NB4 (cell line): Measurements from ENCODE around the gene PACS1.

Experiments
- MYC ChIP-seq: IDR thresholded peaks from 2 replicates; pipeline ENCODE4 v1.6.1; 2011; ENCODE audit warnings: low read depth, low read length
- POLR2A ChIP-seq: IDR thresholded peaks from 2 replicates; pipeline ENCODE4 v1.6.1; 2011; ENCODE audit warnings: mild to moderate bottlenecking; ENCODE audit not compliant: insufficient read length; ENCODE audit errors: extremely low read depth
- TF ChIP-seq, protein P1 (sequence below): IDR thresholded peaks from one replicate; pipeline ENCODE4 v1.5.1; 2012; ENCODE audit warnings: low read depth, low read length

- TF ChIP-seq POLR2A (no peak), MYC (no peak)
- TF ChIP-seq, protein P1, sequence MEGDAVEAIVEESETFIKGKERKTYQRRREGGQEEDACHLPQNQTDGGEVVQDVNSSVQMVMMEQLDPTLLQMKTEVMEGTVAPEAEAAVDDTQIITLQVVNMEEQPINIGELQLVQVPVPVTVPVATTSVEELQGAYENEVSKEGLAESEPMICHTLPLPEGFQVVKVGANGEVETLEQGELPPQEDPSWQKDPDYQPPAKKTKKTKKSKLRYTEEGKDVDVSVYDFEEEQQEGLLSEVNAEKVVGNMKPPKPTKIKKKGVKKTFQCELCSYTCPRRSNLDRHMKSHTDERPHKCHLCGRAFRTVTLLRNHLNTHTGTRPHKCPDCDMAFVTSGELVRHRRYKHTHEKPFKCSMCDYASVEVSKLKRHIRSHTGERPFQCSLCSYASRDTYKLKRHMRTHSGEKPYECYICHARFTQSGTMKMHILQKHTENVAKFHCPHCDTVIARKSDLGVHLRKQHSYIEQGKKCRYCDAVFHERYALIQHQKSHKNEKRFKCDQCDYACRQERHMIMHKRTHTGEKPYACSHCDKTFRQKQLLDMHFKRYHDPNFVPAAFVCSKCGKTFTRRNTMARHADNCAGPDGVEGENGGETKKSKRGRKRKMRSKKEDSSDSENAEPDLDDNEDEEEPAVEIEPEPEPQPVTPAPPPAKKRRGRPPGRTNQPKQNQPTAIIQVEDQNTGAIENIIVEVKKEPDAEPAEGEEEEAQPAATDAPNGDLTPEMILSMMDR = no peak
These were observed 168.8 kb downstream of the PACS1 start for GRCh38 chr11:66238786-66239413.
